ENCODE measurements around the gene ROR1.

Gene ROR1

DNA sequence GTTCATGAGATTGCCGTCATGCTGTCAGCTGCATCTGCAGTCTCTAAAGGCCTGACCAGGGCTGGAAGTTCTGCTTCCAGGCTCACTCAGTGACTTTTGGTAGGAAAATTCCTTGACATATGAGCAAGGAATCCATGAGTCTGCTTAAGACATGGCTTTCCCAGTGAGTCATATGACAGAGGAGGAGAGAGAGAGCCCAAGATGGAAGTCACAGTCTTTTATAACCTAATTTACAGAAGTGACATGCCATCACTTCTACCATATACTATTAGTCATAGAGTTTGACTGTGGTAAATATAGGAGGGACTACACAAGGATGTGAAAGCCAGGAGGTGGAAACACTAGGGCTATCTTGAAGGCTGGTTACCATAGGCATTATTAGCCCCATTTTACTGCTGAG, 115.2 kb downstream of the ROR1 start:
- no peak for DNase-seq

DNA sequence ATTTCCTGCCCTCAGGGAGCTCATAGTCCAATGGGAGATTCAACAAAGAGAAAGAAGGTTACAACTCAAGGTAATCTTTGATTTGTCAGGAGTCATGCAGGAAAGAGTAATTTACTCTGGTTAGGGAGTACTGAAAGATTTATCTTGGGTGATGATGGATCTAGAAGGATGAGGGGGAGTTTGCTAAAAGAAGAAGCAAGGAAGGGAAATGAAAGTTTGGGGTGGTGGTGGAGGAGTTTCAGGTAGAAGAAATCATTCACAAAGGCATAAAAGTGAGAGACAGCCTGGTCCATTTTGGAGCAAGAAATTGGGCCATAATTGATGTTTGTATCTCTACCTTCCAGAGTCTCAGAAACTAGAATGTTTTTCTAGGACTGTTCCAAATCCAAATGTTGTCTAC, 116.7 kb downstream of the ROR1 start:
- no peak for DNase-seq

DNA sequence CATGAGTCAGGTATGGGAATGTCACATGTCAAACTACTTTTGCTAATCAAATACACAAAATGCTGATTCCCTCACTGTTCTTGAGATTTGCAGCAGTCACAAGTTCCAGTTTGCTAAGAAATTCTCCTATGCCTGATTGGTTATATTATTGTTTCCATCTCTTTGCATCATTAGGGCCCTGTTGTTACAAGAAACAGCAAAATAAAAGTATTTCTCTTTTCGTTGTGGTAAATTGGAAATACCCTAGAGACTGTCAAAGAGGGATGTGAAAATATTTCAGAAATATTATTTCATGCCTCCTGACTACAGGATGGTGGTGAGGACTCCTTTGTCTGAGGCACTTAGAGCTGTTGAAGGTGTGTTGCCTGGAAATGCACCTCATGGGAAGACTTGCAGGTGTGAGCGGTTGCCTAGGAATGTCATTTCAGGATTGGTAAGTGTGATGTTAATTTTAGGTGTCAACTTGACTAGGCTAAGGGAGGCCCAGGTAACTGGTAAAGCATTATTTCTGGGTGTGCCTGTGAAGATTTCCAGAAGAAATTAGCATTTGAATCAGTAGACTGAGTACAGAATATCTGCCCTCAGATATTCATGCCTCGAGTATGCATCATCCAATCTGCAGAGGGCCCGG, 117.4 kb downstream of the ROR1 start:
- no peak for DNase-seq

DNA sequence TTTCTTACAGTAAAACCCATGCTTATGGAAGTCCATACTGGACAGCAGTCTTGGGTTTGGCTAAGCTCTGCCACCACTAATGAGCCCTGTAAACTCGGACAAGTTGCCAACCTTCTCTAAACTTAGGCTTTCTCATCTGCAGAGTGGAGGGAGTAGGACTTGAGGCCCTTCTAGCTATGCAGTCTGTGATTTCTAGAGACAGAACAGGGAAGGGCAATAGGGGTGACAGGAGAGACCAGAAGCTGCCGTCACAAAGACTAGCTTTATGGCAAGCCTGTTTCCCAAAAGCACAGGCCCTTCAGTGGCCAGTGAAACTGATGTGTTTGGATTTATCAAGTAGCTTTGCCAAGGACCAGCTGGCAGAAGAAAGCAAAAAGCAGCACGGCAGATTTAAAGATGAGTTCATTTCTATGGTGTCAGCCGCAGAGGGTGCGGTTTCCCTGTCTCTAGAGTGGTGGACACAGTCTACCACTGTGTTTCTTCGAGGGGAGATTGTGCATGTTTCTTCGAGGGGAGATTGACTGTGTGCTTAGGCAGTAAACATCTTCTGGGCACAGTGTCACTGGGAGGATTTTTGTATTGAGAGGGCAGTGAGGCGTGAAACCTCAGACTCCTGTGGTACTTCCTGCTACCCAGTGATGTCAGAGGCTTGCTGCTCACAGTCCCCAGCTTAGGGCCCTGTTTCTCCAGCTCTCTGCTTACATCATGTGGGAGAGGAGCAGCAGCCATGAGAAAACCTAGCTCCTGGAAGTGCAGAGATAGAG, 119.0 kb downstream of the ROR1 start:
- DNase-seq = no peak

GRCh38 chr1:63893976-63894375, 120.2 kb downstream of the ROR1 start:
- DNase-seq = no peak

DNA sequence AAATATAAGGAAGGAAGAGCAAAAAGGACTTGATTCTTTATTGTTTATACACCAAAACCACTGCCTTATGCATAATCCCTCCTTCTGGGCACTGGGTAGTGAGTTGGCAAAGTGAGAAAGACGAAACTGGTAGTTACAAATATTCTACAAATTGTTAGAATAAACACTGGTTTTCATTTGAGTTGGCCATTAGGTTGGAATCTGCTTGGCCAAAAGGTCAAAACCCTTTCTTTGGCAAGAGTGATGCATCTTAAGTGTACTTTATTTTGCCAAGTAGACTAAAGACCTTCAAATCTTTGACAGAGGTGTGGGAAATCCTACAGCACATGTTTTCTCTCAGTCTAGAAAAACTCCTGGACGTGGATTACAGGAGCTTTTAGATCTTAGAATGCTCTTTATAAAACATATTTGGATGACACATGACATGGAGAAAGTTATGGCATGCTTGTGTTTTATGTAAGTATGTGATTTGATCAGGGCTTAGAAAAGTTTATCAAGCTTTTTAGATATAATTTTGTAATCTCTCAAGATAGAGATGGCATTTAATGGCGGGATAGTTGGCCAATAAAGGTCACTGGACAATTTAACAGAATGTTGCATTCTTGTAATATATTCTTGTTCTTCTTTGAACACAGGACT, 120.9 kb downstream of the ROR1 start:
- no peak for DNase-seq

- no peak for DNase-seq
Observed at GRCh38 chr1:63896755-63897154, 122.9 kb downstream of the ROR1 start.

GRCh38 chr1:63898428-63899196, 124.8 kb downstream of the ROR1 start:
- DNase-seq = no peak

GRCh38 chr1:63901094-63901493, 127.3 kb downstream of the ROR1 start:
- no peak for DNase-seq

GRCh38 chr1:63902844-63903589, 129.2 kb downstream of the ROR1 start:
- DNase-seq = no peak

DNA sequence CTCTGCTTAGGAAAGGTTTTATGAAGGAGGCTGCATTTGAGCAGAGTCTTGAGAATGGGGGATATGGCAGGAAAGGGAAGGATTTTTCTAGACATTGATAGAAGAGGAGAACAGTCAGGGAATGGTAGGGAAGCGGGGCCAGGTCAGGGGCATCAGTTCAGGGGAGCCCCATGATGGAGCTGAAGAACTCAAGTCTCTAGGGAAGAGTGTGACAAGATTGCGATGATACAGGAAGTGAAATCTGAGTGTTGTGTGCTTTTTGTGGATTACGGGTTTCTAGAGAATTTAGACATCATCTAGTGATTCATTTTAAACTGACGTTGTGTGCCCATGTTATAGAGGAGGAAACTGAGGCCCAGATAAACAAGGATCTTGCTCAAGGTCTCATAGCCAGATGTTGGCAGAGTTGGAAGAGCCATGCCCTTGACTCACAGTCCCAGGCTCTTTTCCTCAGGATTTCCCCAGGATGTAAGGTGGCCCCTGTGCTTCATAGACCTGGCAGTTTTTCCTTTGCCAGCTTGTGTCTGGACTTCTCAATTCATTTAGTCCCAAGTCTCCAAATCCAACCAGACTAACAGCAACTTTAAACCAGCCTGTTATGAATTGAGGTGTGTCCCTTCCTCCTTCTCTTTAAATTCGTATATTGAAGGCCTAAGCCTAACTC, 130.3 kb downstream of the ROR1 start:
- no peak for DNase-seq

GRCh38 chr1:63904826-63905225, 131.0 kb downstream of the ROR1 start:
- DNase-seq = no peak

DNA sequence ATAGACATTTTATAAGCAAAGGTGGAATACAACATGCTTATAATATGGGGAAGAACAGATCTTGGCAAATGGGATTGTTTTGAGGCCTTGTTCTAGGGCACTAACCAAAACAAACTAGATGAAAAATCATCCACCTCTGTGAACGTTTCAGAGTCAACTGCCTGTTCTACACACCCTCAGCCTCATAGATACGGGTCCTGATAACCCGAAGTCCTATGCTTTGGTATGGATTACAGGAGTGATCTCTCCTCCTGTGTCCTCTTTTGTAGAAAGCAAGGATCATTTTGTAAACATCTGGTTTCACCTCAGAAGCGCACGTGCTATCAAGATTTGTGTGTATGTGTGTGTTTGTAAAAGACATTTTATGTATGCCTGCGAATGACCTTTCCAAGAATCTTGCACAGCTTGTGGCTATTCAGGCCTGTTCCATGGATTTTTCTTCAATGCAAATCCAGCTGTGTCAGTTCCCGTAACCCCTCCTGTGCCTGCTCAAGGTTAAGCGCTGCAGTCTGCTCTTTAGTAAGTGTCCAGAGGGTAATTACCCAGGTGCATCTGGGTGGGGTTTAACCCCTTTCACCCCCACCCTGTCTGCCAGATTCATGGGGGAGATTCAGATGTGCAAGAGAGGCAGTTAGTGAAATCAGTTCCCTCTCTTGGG, 132.4 kb downstream of the ROR1 start:
- DNase-seq = no peak

DNA sequence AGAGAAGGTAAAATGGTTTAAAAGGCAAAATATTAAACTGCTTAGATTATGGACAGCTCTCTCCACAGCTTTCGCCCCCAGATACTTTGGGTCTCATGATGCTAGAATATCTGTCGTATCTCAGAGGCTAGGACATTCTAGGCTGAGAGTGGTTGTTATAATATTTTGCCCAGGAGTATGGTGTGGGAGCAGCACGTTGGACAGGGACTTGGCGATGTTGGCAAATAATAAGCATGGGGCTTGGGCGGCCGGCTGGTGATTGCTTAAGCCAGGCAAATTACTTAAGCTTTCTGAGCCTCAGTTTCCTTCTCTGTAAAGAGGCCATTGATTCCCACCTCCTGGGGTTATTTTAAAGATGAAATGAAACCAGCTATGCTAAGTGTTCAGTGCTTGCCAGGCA, 133.2 kb downstream of the ROR1 start:
- no peak for DNase-seq

DNA sequence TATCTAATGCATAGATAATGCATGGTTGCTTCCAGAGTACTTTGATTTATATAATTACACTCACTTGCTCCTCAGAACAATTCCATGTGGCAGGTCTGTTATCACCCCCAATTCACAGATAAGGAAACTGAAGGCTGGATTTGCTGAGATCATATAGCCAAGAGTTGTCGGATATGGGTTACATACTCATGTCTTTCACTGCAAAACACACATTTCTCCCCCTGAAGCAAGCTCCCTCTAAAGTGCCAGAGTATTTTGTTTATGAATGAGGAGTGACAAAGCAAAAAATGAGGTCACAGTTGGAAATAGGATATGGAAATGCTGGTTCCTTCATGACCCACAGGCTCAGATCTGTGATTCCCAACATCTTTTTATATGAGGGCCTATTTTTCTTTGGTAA, 134.2 kb downstream of the ROR1 start:
- no peak for DNase-seq

DNA sequence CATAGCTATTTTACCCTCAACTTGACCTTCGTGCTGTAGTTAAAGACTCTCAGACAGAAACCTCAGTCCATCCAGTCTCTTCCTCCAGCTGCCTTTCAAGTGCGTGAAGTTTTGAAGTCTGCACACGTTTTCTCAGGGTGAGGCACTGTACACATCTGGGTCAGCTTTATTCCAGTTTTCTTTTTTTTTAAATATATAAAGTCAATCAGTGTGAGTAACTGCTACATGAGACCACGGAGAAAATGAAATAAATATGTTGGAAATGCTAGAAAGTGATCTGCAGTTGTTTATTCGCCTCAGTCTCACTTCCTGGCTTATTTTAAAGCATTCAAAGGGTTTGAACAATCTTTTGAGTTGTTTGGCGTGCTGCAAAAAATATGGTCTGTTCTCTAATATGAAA, 135.7 kb downstream of the ROR1 start:
- DNase-seq = no peak

GRCh38 chr1:63911049-63911448, 137.2 kb downstream of the ROR1 start:
- DNase-seq = no peak

GRCh38 chr1:63912643-63913042, 138.8 kb downstream of the ROR1 start:
- no peak for DNase-seq

DNA sequence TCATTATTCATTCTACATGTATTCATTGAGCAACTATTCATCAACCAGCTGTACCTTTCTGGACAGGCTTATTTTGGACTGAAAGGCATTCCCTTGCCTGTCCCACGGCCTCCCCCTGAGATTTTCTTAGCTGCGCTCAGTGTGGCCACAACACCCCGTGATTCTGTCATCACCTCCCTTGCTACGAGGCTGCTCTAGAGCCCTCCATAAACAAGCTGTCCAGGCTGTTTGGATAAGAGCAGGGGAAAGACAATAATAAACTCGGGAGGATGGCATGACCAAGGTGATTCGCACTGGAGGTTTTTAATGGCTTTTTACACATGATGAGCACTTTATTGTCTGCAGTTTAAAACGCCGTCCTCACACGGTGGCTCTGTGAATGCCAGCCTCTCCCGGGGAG, 139.7 kb downstream of the ROR1 start:
- DNase-seq = no peak

- no peak for DNase-seq
Observed at GRCh38 chr1:63914241-63914640, 140.4 kb downstream of the ROR1 start.

- no peak for DNase-seq
Observed at GRCh38 chr1:63914706-63915105, 140.9 kb downstream of the ROR1 start.

DNA sequence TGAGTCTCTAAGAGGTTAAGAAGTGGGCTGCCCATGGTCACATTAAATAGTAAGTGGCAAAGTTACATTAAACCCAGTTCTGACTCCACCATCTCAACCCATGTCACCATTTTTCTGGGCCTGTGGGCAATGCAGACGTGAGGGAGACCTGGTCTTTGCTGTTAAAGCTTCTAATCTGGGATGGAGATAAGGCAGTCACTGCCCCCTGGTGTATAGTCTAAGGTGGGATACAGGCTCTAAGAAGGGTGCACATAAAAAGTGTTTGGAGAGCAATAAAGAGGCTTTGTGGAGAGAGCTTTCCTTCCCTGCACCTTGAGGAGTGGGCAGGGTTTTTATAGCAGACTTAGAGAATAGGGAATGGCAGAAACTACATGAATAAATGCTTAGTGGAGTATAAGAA, 141.3 kb downstream of the ROR1 start:
- no peak for DNase-seq

All from NCI-H1105 (cell line).